Measurements from ENCODE around the gene CLEC2D. TPM values are rescaled to one million over a fixed set of nuclear protein-coding genes. Genes with fewer than 3 reads are reported as not detected.

The CLEC2D gene
- total and polyA plus RNA-seq, 10 of the 15 experiments (the other 5 are each of a cell fraction or from before 2014, with no cell fraction given) = 4.6 to 29.8 (median 16.0) TPM

GRCh38 chr12:9717070-9717925 lies 47.8 kb downstream of the CLEC2D start (continued):
- TF ChIP-seq GATAD2B (conservative IDR thresholded peaks at IDR 0.05; ENCODE audit: low read depth) (no peak), IRF4 (IDR thresholded peaks at IDR 0.05; ENCODE audit: low read depth, low read length) (no peak), NR2F1 (conservative IDR thresholded peaks at IDR 0.05) (no peak), ZNF24 (IDR thresholded peaks at IDR 0.05) (no peak), MTA2 (IDR thresholded peaks at IDR 0.05; ENCODE audit: low read depth) (peak; percentile 67), SREBF1 (IDR thresholded peaks at IDR 0.05; ENCODE audit: low read length) (no peak), PAX8 (IDR thresholded peaks at IDR 0.05) (no peak), RFX5 (IDR thresholded peaks at IDR 0.05; ENCODE audit: low read depth, low read length) (no peak), NR2C2 (IDR thresholded peaks at IDR 0.05; ENCODE audit: borderline replicate concordance, control insufficient read depth, insufficient read length, low read depth) (no peak), E2F8 (IDR thresholded peaks at IDR 0.05; ENCODE audit: low read depth, partially characterized antibody) (no peak), PML (IDR thresholded peaks at IDR 0.05; ENCODE audit: low read length) (peak; percentile 65), ZBTB4 (CRISPR knock-in tag; IDR thresholded peaks at IDR 0.05) (no peak), NFIC (IDR thresholded peaks at IDR 0.05; ENCODE audit: low read depth, low read length) (peak; percentile 53; the same call in 1 of the 2 replicates), FOXK2 (IDR thresholded peaks at IDR 0.05) (no peak), TCF3 (IDR thresholded peaks at IDR 0.05; ENCODE audit: borderline replicate concordance, insufficient read depth, low read depth, low read length) (no peak), MYB (IDR thresholded peaks at IDR 0.05; ENCODE audit: borderline replicate concordance, low read depth, low read length) (no peak), BCL11A (IDR thresholded peaks at IDR 0.05; ENCODE audit: low read depth, low read length) (no peak), ZBTB11 (CRISPR knock-in tag; IDR thresholded peaks at IDR 0.05) (no peak), HDAC2 (IDR thresholded peaks at IDR 0.05) (no peak), SMC3 (IDR thresholded peaks at IDR 0.05; ENCODE audit: borderline replicate concordance, low read length) (no peak), SPI1 (IDR thresholded peaks at IDR 0.05; ENCODE audit: borderline replicate concordance, insufficient read depth, low read depth, low read length) (no peak), MAX (IDR thresholded peaks at IDR 0.05; ENCODE audit: low read depth, low read length) (no peak)

Data from GM12878 (cell line).